HEK293 (cell line): ENCODE data around the gene C1QL3.

Source experiments
- CTCF ChIA-PET: fragments of 350-600 bp; formaldehyde crosslinking; extraction: SDS; loops from one replicate; lab custom pipeline; 2021; ENCODE audit warnings: antibody characterized with exemption; lab: Yijun Ruan, JAX
- POLR2A ChIA-PET: fragments of 300-600 bp; formaldehyde crosslinking; extraction: SDS; loops from one replicate; lab custom pipeline; 2020; ENCODE audit warnings: antibody characterized with exemption, inconsistent platforms; lab: Yijun Ruan, JAX
- H3K27ac ChIP-seq: fragments of 200-500 bp; sonication (Bioruptor generic); 2 replicates; pipeline ENCODE4 v1.5.1; 2014; ENCODE audit warnings: low read depth, low read length, control low read depth, inconsistent platforms; ENCODE audit errors: extremely low read depth
- H3K36me3 ChIP-seq, 2 experiments: fragments of 200-500 bp in 1 of 2; sonication (Bioruptor generic) in 1 of 2; 1 replicate in 1 of 2; 2 replicates in 1 of 2; pipeline ENCODE4 v1.5.1; 2014 to 2017; ENCODE audit warnings: inconsistent platforms in 2 of 2, low read length in 2 of 2; ENCODE audit not compliant: control insufficient read depth in 2 of 2, insufficient read depth in 1 of 2
- H3K4me1 ChIP-seq: fragments of 200-500 bp; sonication (Bioruptor generic); 2 replicates; pipeline ENCODE4 v1.5.1; 2014; ENCODE audit warnings: mild to moderate bottlenecking, low read length, inconsistent platforms; ENCODE audit not compliant: control insufficient read depth, insufficient read depth
- H3K4me3 ChIP-seq: 2 replicates; pipeline ENCODE4 v1.5.1; 2011; ENCODE audit warnings: low read depth, mild to moderate bottlenecking, control low read depth, low read length, moderate library complexity
- H3K9me3 ChIP-seq: fragments of 200-500 bp; sonication (Bioruptor generic); 2 replicates; pipeline ENCODE4 v1.5.1; 2014; ENCODE audit warnings: low read depth, low read length, inconsistent platforms; ENCODE audit not compliant: control insufficient read depth, insufficient read depth
- GLIS1 ChIP-seq: fragments of 450-650 bp; formaldehyde crosslinking; IDR thresholded peaks from 2 replicates; pipeline ENCODE4 v1.5.1; 2016; ENCODE audit warnings: missing biosample characterization, missing genetic modification characterization
- GLIS2 ChIP-seq: fragments of 450-650 bp; formaldehyde crosslinking; IDR thresholded peaks from 2 replicates; pipeline ENCODE4 v1.5.1; 2016; ENCODE audit warnings: missing biosample characterization, missing genetic modification characterization
- HOXC10 ChIP-seq: sonication (generic); formaldehyde crosslinking; IDR thresholded peaks from 2 replicates; pipeline ENCODE4 v1.8.1; 2023; ENCODE audit warnings: mild to moderate bottlenecking, missing genetic modification reagents
- KLF1 ChIP-seq: fragments of 450-650 bp; formaldehyde crosslinking; IDR thresholded peaks from 2 replicates; pipeline ENCODE4 v1.5.1; 2016; ENCODE audit warnings: missing biosample characterization, missing genetic modification characterization
- KLF8 ChIP-seq: fragments of 450-650 bp; formaldehyde crosslinking; IDR thresholded peaks from 2 replicates; pipeline ENCODE4 v1.5.1; 2016; ENCODE audit warnings: missing biosample characterization, missing genetic modification characterization
- OSR2 ChIP-seq: fragments of 450-650 bp; formaldehyde crosslinking; IDR thresholded peaks from 2 replicates; pipeline ENCODE4 v1.5.1; 2016; ENCODE audit warnings: missing biosample characterization, missing genetic modification characterization
- TCF7L2 ChIP-seq: IDR thresholded peaks from 2 replicates; pipeline ENCODE4 v1.6.1; 2011; ENCODE audit warnings: low read depth, mild to moderate bottlenecking, inconsistent platforms, low read length, moderate library complexity, borderline replicate concordance
- YY1 ChIP-seq: fragments of 450-650 bp; formaldehyde crosslinking; IDR thresholded peaks from 2 replicates; pipeline ENCODE4 v1.5.1; 2018; ENCODE audit warnings: missing biosample characterization, missing genetic modification characterization
- ZFP41 ChIP-seq: fragments of 450-650 bp; formaldehyde crosslinking; IDR thresholded peaks from 2 replicates; pipeline ENCODE4 v1.5.1; 2016; ENCODE audit warnings: missing biosample characterization, missing genetic modification characterization, borderline replicate concordance
- ZNF2 ChIP-seq: fragments of 450-650 bp; formaldehyde crosslinking; IDR thresholded peaks from 2 replicates; pipeline ENCODE4 v1.5.1; 2016; ENCODE audit warnings: missing biosample characterization, missing genetic modification characterization
- ZNF426 ChIP-seq: fragments of 450-650 bp; formaldehyde crosslinking; IDR thresholded peaks from 2 replicates; pipeline ENCODE4 v1.5.1; 2017; ENCODE audit warnings: missing biosample characterization, missing genetic modification characterization, mild to moderate bottlenecking, inconsistent platforms, moderate library complexity
- ZNF521 ChIP-seq: fragments of 450-650 bp; formaldehyde crosslinking; IDR thresholded peaks from 2 replicates; pipeline ENCODE4 v1.5.1; 2017; ENCODE audit warnings: missing biosample characterization, mild to moderate bottlenecking, missing genetic modification characterization
- ZNF529 ChIP-seq: fragments of 450-650 bp; formaldehyde crosslinking; IDR thresholded peaks from 2 replicates; pipeline ENCODE4 v1.5.1; 2017; ENCODE audit warnings: missing genetic modification characterization, missing biosample characterization; ENCODE audit not compliant: insufficient replicate concordance
- ZNF561 ChIP-seq: fragments of 450-650 bp; IDR thresholded peaks from 2 replicates; pipeline ENCODE4 v1.5.1; 2018; ENCODE audit warnings: missing biosample characterization, missing genetic modification characterization, borderline replicate concordance
- ZNF629 ChIP-seq: fragments of 450-650 bp; formaldehyde crosslinking; IDR thresholded peaks from 2 replicates; pipeline ENCODE4 v1.5.1; 2017; ENCODE audit warnings: missing biosample characterization, missing genetic modification characterization
- ZNF701 ChIP-seq: fragments of 450-650 bp; formaldehyde crosslinking; IDR thresholded peaks from 2 replicates; pipeline ENCODE4 v1.5.1; 2016; ENCODE audit warnings: missing biosample characterization, missing genetic modification characterization
- ZNF830 ChIP-seq: fragments of 450-650 bp; IDR thresholded peaks from 2 replicates; pipeline ENCODE4 v1.5.0; 2018; ENCODE audit warnings: missing biosample characterization, missing genetic modification characterization, low read depth, mild to moderate bottlenecking, moderate library complexity
- ZSCAN23 ChIP-seq: fragments of 450-650 bp; formaldehyde crosslinking; IDR thresholded peaks from 2 replicates; pipeline ENCODE4 v1.5.1; 2016; ENCODE audit warnings: missing biosample characterization, missing genetic modification characterization
- TF ChIP-seq, protein P1 (sequence below): fragments of 450-650 bp; formaldehyde crosslinking; IDR thresholded peaks from 2 replicates; pipeline ENCODE4 v1.5.1; 2017; ENCODE audit warnings: missing biosample characterization, missing genetic modification characterization
- TF ChIP-seq, protein P2 (sequence below): fragments of 450-650 bp; formaldehyde crosslinking; IDR thresholded peaks from 2 replicates; pipeline ENCODE4 v1.5.1; 2016; ENCODE audit warnings: missing biosample characterization, missing genetic modification characterization
- TF ChIP-seq, protein P3 (sequence below): fragments of 450-650 bp; formaldehyde crosslinking; IDR thresholded peaks from 2 replicates; pipeline ENCODE4 v1.5.1; 2016; ENCODE audit warnings: missing biosample characterization, missing genetic modification characterization

The C1QL3 gene

DNA sequence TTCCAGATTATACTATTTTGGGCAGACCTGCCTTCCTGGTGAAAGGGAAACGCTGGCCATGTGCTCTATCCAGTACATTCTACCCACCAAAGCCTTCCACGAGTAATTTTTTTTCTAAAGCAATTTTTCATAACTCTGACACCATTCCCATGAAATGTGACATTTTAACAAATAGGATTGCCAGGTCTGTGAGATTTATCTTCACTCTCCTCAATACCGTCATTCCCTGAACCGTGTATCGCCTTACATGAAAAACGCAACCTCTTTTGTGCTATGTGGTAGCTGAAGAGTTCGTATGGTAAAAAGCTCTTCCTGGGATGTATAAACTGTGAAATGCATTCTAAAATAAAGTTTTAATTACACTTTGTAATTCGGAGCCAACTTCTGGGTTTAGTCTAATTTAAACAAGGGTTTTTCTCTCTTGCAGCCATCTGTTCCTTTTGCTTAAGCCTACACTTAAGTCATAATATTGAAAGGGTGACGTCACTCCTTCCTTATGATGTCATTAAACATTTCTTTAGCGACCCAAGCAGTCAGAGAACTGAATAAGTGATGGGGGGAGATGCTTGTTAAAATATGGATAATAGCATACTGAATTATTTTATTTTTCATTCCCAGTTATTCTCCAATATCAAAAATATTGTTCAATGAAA, 27.7 kb downstream of the C1QL3 start:
- TF ChIP-seq ZNF629 (peak; percentile 50; the same call in 1 of the 2 replicates), ZNF521 (tag by site-specific recombination) (no peak)
- Histone ChIP-seq H3K9me3 (no peaks in the 10 kb centered on the region), H3K36me3 (peaks cover 0 to 14% of the 10 kb centered on the region in 2 experiments; a peak in 1 of 3 replicates), H3K27ac (no peak overlapping the region), H3K4me3 (no peak overlapping the region), H3K4me1 (no peaks in the 10 kb centered on the region)
- CTCF ChIA-PET = no interaction called here
- POLR2A ChIA-PET = no interaction called here

DNA sequence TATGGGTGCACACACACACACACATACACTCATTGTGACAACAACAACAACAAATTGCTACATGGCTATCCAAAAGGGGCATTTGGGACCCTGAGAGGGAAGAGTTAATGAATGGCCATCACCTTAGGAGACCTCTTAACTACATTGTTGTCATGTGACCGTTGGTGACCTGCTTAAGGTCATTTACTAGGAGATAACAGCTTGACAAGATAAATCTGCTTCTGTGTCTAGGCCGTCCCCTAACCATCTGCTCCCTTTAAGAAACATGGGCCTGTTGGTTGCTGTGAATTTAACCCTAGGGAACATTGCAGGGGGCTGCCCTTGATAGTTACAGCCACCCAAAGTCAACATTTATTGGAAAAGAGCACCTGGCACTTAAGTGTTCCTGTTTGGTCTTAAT, 29.7 kb downstream of the C1QL3 start:
- TF ChIP-seq GLIS2 (tag by site-specific recombination) = no peak
- no peak for TF ChIP-seq ZNF529 (tag by site-specific recombination)
- H3K4me3 ChIP-seq = no peak overlapping the region
- no peak overlapping the region for H3K27ac ChIP-seq
- CTCF ChIA-PET = no interaction called here
- peaks cover 3 to 24% of the 10 kb centered on the region in 2 experiments; a peak in 1 of 3 replicates for H3K36me3 ChIP-seq
- no peaks in the 10 kb centered on the region for H3K9me3 ChIP-seq
- H3K4me1 ChIP-seq = no peaks in the 10 kb centered on the region
- POLR2A ChIA-PET = no interaction called here

GRCh38 chr10:16490511-16490910, 31.2 kb downstream of the C1QL3 start:
- H3K36me3 ChIP-seq = peaks cover 3 to 33% of the 10 kb centered on the region in 2 experiments; a peak in 1 of 3 replicates
- no peaks in the 10 kb centered on the region for H3K9me3 ChIP-seq
- ChIA-PET CTCF (no interaction called here), POLR2A (no interaction called here)
- no peak for TF ChIP-seq YY1 (tag by site-specific recombination)
- no peak for TF ChIP-seq KLF8 (tag by site-specific recombination)
- TF ChIP-seq KLF1 (tag by site-specific recombination) = no peak
- TF ChIP-seq ZNF830 (tag by site-specific recombination) = no peak
- TF ChIP-seq GLIS1 (tag by site-specific recombination) = no peak
- no peak for TF ChIP-seq ZFP41 (tag by site-specific recombination)
- TF ChIP-seq, protein P1, sequence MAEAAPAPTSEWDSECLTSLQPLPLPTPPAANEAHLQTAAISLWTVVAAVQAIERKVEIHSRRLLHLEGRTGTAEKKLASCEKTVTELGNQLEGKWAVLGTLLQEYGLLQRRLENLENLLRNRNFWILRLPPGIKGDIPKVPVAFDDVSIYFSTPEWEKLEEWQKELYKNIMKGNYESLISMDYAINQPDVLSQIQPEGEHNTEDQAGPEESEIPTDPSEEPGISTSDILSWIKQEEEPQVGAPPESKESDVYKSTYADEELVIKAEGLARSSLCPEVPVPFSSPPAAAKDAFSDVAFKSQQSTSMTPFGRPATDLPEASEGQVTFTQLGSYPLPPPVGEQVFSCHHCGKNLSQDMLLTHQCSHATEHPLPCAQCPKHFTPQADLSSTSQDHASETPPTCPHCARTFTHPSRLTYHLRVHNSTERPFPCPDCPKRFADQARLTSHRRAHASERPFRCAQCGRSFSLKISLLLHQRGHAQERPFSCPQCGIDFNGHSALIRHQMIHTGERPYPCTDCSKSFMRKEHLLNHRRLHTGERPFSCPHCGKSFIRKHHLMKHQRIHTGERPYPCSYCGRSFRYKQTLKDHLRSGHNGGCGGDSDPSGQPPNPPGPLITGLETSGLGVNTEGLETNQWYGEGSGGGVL = no peak
- TF ChIP-seq ZNF2 (tag by site-specific recombination) = no peak
- TF ChIP-seq ZSCAN23 (tag by site-specific recombination) = no peak
- TF ChIP-seq TCF7L2 = no peak
- TF ChIP-seq ZNF701 (tag by site-specific recombination) = no peak
- TF ChIP-seq ZNF629 = no peak
- no peak for TF ChIP-seq ZNF426
- TF ChIP-seq HOXC10 = no peak
- TF ChIP-seq, protein P2, sequence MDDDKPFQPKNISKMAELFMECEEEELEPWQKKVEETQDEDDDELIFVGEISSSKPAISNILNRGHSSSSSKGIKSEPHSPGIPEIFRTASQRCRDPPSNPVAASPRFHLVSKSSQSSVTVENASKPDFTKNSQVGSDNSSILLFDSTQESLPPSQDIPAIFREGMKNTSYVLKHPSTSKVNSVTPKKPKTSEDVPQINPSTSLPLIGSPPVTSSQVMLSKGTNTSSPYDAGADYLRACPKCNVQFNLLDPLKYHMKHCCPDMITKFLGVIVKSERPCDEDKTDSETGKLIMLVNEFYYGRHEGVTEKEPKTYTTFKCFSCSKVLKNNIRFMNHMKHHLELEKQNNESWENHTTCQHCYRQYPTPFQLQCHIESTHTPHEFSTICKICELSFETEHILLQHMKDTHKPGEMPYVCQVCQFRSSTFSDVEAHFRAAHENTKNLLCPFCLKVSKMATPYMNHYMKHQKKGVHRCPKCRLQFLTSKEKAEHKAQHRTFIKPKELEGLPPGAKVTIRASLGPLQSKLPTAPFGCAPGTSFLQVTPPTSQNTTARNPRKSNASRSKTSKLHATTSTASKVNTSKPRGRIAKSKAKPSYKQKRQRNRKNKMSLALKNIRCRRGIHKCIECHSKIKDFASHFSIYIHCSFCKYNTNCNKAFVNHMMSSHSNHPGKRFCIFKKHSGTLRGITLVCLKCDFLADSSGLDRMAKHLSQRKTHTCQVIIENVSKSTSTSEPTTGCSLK (tag by site-specific recombination) = no peak
- TF ChIP-seq, protein P3, sequence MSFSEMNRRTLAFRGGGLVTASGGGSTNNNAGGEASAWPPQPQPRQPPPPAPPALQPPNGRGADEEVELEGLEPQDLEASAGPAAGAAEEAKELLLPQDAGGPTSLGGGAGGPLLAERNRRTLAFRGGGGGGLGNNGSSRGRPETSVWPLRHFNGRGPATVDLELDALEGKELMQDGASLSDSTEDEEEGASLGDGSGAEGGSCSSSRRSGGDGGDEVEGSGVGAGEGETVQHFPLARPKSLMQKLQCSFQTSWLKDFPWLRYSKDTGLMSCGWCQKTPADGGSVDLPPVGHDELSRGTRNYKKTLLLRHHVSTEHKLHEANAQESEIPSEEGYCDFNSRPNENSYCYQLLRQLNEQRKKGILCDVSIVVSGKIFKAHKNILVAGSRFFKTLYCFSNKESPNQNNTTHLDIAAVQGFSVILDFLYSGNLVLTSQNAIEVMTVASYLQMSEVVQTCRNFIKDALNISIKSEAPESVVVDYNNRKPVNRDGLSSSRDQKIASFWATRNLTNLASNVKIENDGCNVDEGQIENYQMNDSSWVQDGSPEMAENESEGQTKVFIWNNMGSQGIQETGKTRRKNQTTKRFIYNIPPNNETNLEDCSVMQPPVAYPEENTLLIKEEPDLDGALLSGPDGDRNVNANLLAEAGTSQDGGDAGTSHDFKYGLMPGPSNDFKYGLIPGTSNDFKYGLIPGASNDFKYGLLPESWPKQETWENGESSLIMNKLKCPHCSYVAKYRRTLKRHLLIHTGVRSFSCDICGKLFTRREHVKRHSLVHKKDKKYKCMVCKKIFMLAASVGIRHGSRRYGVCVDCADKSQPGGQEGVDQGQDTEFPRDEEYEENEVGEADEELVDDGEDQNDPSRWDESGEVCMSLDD (tag by site-specific recombination) = no peak
- no peak for TF ChIP-seq OSR2 (tag by site-specific recombination)
- TF ChIP-seq ZNF561 (tag by site-specific recombination) = no peak
- H3K4me1 ChIP-seq = no peaks in the 10 kb centered on the region
- H3K27ac ChIP-seq = no peak overlapping the region
- no peak overlapping the region for H3K4me3 ChIP-seq
